HUES64 (cell line): ENCODE data around the gene RPS19BP1.

Experiments
- H3K27ac ChIP-seq: 2 replicates; pipeline ENCODE4 v1.7.0; 2013; ENCODE audit warnings: low read depth, low read length, inconsistent platforms
- H3K27me3 ChIP-seq: 2 replicates; pipeline ENCODE4 v1.6.1; 2013; ENCODE audit warnings: mild to moderate bottlenecking, low read length; ENCODE audit not compliant: insufficient read depth
- H3K36me3 ChIP-seq: 2 replicates; pipeline ENCODE4 v1.6.1; 2013; ENCODE audit warnings: mild to moderate bottlenecking, low read length; ENCODE audit not compliant: insufficient read depth
- H3K4me1 ChIP-seq: 2 replicates; pipeline ENCODE4 v1.6.1; 2013; ENCODE audit warnings: mild to moderate bottlenecking, low read length, moderate library complexity; ENCODE audit not compliant: insufficient read depth
- H3K4me3 ChIP-seq: 2 replicates; pipeline ENCODE4 v1.5.1; 2013; ENCODE audit warnings: mild to moderate bottlenecking, low read length, moderate library complexity
- H3K9ac ChIP-seq: 2 replicates; pipeline ENCODE4 v1.6.1; 2013; ENCODE audit warnings: mild to moderate bottlenecking, low read depth, low read length
- H3K9me3 ChIP-seq: 2 replicates; pipeline ENCODE4 v1.6.1; 2013; ENCODE audit warnings: low read depth, low read length; ENCODE audit not compliant: insufficient read depth
- WGBS: fragments of 150-250, 120-280 bp; methylation state at CpG from one replicate; pipeline ENCODE4 v1.1.7; 2013; ENCODE audit warnings: missing lambda C conversion rate; 5-methylcytosine and 5-hydroxymethylcytosine counted together

Gene RPS19BP1

GRCh38 chr22:39494471-39495120 is 38.0 kb downstream of the RPS19BP1 start:
- H3K27me3 ChIP-seq, result peaks cover 25% of the 10 kb centered on the region
- no peaks in the 10 kb centered on the region for H3K4me1 ChIP-seq
- H3K4me3 ChIP-seq, result no peak overlapping the region
- 80% methylated on average over 10 of the region's 10 CpGs for WGBS
- H3K9ac ChIP-seq, result no peak overlapping the region
- H3K36me3 ChIP-seq, result no peaks in the 10 kb centered on the region
- no peaks in the 10 kb centered on the region for H3K9me3 ChIP-seq
- no peak overlapping the region for H3K27ac ChIP-seq

GRCh38 chr22:39493759-39494158 is 38.8 kb downstream of the RPS19BP1 start:
- Histone ChIP-seq H3K9me3 (no peaks in the 10 kb centered on the region), H3K27ac (no peak overlapping the region), H3K9ac (no peak overlapping the region), H3K4me3 (no peak overlapping the region), H3K27me3 (peaks cover 18% of the 10 kb centered on the region), H3K36me3 (no peaks in the 10 kb centered on the region), H3K4me1 (no peaks in the 10 kb centered on the region)
- WGBS, result 74% methylated on average over 4 of the region's 4 CpGs

DNA sequence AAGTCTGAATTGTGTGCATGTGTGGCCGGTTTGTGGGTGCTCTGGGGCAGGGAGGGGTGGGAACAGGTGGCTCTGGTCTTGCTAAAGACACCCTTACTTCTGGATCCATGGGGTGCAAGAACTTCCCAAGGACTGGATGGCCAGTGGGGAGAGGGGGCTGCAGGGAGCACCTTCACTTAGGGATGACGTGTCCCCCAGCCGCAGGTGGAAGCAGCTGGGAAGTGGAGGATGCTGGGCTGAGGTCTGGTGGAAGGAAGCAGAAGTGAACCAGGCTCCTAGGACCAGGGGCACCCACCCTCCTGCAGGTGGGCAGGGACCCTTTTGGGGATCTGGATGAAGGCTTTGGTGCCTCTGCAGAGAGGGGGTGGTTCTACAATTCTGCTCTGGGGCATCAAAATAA is 40.4 kb downstream of the RPS19BP1 start:
- Histone ChIP-seq H3K9me3 (no peaks in the 10 kb centered on the region), H3K9ac (no peak overlapping the region), H3K4me3 (no peak overlapping the region), H3K36me3 (no peaks in the 10 kb centered on the region), H3K4me1 (no peaks in the 10 kb centered on the region), H3K27me3 (peaks cover 6% of the 10 kb centered on the region), H3K27ac (no peak overlapping the region)
- 85% methylated on average over 3 of the region's 3 CpGs for WGBS

- Histone ChIP-seq H3K9me3 (no peaks in the 10 kb centered on the region), H3K4me1 (no peaks in the 10 kb centered on the region), H3K4me3 (no peak overlapping the region), H3K9ac (no peak overlapping the region), H3K36me3 (no peaks in the 10 kb centered on the region), H3K27me3 (peaks cover 6% of the 10 kb centered on the region), H3K27ac (no peak overlapping the region)
- WGBS, result 93% methylated on average over 6 of the region's 6 CpGs
These were observed 40.9 kb downstream of the RPS19BP1 start for GRCh38 chr22:39491696-39492095.

- Histone ChIP-seq H3K4me1 (no peaks in the 10 kb centered on the region), H3K9ac (no peak overlapping the region), H3K36me3 (no peaks in the 10 kb centered on the region), H3K4me3 (no peak overlapping the region), H3K27ac (no peak overlapping the region), H3K27me3 (peaks cover 6% of the 10 kb centered on the region), H3K9me3 (no peaks in the 10 kb centered on the region)
- WGBS, result 92% methylated on average over 7 of the region's 9 CpGs
These were observed 41.4 kb downstream of the RPS19BP1 start for GRCh38 chr22:39490966-39491680.

- Histone ChIP-seq H3K9me3 (no peaks in the 10 kb centered on the region), H3K9ac (no peak overlapping the region), H3K4me3 (no peak overlapping the region), H3K36me3 (no peaks in the 10 kb centered on the region), H3K27me3 (peaks cover 6% of the 10 kb centered on the region), H3K27ac (no peak overlapping the region), H3K4me1 (no peaks in the 10 kb centered on the region)
- WGBS, result 49% methylated on average over 13 of the region's 13 CpGs
These were observed 42.3 kb downstream of the RPS19BP1 start for GRCh38 chr22:39490135-39490798.

DNA sequence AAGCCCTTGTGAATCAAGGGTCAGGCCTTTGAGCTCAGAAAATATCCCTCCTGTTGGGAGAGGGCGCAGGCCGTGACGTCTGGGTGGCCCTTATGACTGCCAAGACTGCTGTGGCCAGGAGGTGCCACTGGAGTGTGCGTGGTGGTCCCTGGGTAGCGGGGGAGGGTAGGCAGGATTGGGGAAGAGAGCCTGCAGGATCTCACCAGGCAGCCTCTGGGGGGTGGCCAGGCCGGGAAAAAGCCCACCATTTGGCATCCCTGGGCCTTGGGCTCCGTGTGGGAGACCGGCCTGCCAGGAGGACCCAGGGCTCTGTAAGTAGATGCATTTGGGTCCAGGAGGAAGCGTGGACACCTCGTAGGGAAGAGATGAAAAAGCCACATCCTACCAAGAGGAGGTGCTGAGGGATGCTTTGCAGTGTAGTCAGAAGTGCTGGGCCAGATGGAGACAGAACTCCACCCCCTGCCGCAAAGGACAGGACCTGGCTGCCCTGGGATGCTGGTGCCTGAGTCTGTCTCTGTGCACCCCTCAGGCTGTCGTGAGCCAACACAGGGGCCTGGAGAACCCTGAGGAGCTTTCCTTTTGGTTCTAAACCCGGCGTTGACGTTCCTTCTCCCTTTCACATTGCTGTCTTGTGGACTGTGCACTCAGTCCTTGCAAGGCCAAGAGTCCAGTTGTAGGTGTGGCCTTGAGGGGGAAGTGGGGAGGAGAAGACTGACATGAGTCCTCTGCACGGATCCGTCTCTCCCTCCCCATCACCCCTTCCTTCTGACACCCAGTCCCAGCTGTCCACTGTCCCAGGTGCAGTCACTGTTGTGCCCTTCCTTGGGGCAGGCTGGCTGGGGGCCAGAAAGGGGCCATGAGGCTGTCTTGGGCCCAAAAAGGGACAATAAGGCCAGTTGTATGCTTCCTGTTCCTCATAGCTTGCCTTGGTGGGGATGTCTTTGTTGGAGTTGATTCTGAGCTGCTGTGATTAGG is 43.2 kb downstream of the RPS19BP1 start:
- H3K36me3 ChIP-seq, result no peaks in the 10 kb centered on the region
- no peak overlapping the region for H3K9ac ChIP-seq
- H3K4me3 ChIP-seq, result no peak overlapping the region
- H3K27ac ChIP-seq, result no peak overlapping the region
- no peaks in the 10 kb centered on the region for H3K4me1 ChIP-seq
- no peaks in the 10 kb centered on the region for H3K9me3 ChIP-seq
- H3K27me3 ChIP-seq, result peaks cover 4% of the 10 kb centered on the region
- WGBS, result 88% methylated on average over 17 of the region's 17 CpGs

DNA sequence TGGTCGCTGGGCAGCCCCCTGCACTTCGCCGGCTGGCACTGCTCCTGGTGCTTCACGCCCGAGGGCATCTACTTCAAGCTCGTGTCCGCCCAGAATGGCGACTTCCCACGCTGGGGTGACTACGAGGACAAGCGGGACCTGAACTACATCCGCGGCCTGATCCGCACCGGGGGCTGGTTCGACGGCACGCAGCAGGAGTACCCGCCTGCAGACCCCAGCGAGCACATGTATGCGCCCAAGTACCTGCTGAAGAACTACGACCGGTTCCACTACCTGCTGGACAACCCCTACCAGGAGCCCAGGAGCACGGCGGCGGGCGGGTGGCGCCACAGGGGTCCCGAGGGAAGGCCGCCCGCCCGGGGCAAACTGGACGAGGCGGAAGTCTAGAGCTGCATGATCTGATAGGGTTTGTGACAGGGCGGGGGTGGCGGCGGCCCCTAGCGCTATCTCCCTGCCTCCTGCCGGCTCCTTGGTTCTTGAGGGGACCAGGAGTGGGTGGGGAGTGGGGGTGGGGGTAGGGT is 43.9 kb downstream of the RPS19BP1 start:
- no peaks in the 10 kb centered on the region for H3K36me3 ChIP-seq
- no peak overlapping the region for H3K27ac ChIP-seq
- H3K9ac ChIP-seq, result no peak overlapping the region
- no peaks in the 10 kb centered on the region; the same call in 1 of the 2 replicates for H3K27me3 ChIP-seq
- H3K9me3 ChIP-seq, result no peaks in the 10 kb centered on the region
- WGBS, result 94% methylated on average over 39 of the region's 39 CpGs
- no peak overlapping the region for H3K4me3 ChIP-seq
- no peaks in the 10 kb centered on the region for H3K4me1 ChIP-seq

DNA sequence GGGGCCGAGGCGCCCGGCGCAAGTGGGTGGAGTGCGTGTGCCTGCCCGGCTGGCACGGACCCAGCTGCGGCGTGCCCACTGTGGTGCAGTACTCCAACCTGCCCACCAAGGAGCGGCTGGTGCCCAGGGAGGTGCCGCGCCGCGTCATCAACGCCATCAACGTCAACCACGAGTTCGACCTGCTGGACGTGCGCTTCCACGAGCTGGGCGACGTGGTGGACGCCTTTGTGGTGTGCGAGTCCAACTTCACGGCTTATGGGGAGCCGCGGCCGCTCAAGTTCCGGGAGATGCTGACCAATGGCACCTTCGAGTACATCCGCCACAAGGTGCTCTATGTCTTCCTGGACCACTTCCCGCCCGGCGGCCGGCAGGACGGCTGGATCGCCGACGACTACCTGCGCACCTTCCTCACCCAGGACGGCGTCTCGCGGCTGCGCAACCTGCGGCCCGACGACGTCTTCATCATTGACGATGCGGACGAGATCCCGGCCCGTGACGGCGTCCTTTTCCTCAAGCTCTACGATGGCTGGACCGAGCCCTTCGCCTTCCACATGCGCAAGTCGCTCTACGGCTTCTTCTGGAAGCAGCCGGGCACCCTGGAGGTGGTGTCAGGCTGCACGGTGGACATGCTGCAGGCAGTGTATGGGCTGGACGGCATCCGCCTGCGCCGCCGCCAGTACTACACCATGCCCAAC is 44.6 kb downstream of the RPS19BP1 start:
- H3K4me1 ChIP-seq, result no peaks in the 10 kb centered on the region
- H3K4me3 ChIP-seq, result no peak overlapping the region
- no peaks in the 10 kb centered on the region for H3K36me3 ChIP-seq
- H3K9ac ChIP-seq, result no peak overlapping the region
- no peaks in the 10 kb centered on the region; the same call in 1 of the 2 replicates for H3K27me3 ChIP-seq
- no peaks in the 10 kb centered on the region for H3K9me3 ChIP-seq
- 95% methylated on average over 70 of the region's 70 CpGs for WGBS
- no peak overlapping the region for H3K27ac ChIP-seq
